GM20431 (cell line): Measurements from ENCODE around the gene IGF1.

ENCODE experiments used
- in situ Hi-C: fragments of 300-500 bp; cut with MseI, MboI; formaldehyde crosslinking; loops from one replicate; pipeline ENCODE4 v1.15.0; 2020; ENCODE audit warnings: low sequenced_read_pairs; ENCODE audit not compliant: unreplicated experiment

IGF1 gene

DNA sequence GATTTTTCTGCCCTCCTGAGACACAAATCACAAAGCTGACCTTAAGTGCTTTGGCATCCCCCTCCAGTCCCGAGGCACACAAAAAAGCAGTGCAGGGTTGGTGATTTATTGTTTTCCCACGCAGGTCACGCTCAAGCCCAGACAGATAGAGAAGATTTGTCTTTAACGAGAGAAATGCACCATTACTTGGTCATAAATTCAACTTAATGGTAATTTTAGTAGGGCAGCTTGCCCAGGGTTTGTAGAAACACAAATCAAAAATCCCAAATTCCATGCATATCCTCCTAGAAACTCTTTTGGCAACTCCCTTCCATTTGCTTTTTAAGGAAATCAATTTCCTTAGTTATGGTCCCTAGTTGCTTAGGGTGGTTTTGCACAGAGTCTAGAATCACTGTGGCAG lies 132.6 kb downstream of the IGF1 start:
- in situ Hi-C loops = no loop called here
